Ovary (tissue), 9 donors: Measurements from ENCODE around the gene RPL3. TPM values are rescaled to one million over a fixed set of nuclear protein-coding genes. Genes with fewer than 3 reads are reported as not detected.

Source experiments
- DNase-seq, 5 donors: peaks; one replicate each; pipeline ENCODE4 v3.0.0-alpha.2; 2019 to 2020
- H3K27ac ChIP-seq, 2 donors: fragments of 200-600 bp; one replicate each; pipeline versions ENCODE4 v1.5.1 to v1.8.0; 2019 to 2022
- H3K27me3 ChIP-seq: fragments of 200-600 bp; one replicate; pipeline ENCODE4 v1.8.0; 2022
- H3K36me3 ChIP-seq: fragments of 200-600 bp; sonication (generic); one replicate; pipeline ENCODE4 v1.5.1; 2019
- H3K4me1 ChIP-seq: one replicate; pipeline ENCODE4 v1.8.1; 2013; ENCODE audit warnings: mild to moderate bottlenecking, moderate library complexity; ENCODE audit not compliant: insufficient read depth
- H3K4me3 ChIP-seq: fragments of 200-600 bp; sonication (generic); one replicate; pipeline ENCODE4 v1.5.1; 2017
- H3K9me3 ChIP-seq, 2 donors: fragments of 200-600 bp in 1 of 2; sonication (generic) in 1 of 2; one replicate each; pipeline versions ENCODE4 v1.5.1 to v1.8.1; 2013 to 2019; ENCODE audit warnings: mild to moderate bottlenecking in 1 of 2, moderate library complexity in 1 of 2
- EP300 ChIP-seq: sonication (generic); formaldehyde crosslinking; IDR thresholded peaks from one replicate; pipeline ENCODE4 v1.6.1; 2017; ENCODE audit warnings: antibody characterized with exemption
- POLR2A ChIP-seq: fragments of 450-650 bp; IDR thresholded peaks from one replicate; pipeline ENCODE4 v1.6.1; 2017; ENCODE audit warnings: antibody characterized with exemption, mild to moderate bottlenecking, moderate library complexity
- WGBS, 3 donors: extraction: QIAGEN DNeasy Blood & Tissue Kit in 1 of 3; methylation state at CpG; one replicate each; pipeline versions ENCODE4 v1.1.5 to v1.1.7; 2013 to 2017; 5-methylcytosine and 5-hydroxymethylcytosine counted together
- intact Hi-C, 4 donors: fragments of 100-400 bp; cut with DNase I; formaldehyde crosslinking; loops; one replicate each; pipeline versions ENCODE4 v1.11.0 to v1.15.1; 2022 to 2023
- polyA plus RNA-seq, 2 donors: library from polyadenylated mRNA; stranded (reverse); fragments of 200-250 nt in 1 of 2; fragments of 350-450 nt in 1 of 2; fragmentation: Illumina TruSeq in 1 of 2; extraction: RNeasy Lipid Tissue Mini Kit (QIAGEN cat#74804) in 1 of 2; gene quantifications; one replicate each; pipeline ENCODE4 v1.2.3, GENCODE V29; 2013 to 2014
- total RNA-seq, 7 donors: library from RNA; depleted of rRNA in 2 of 7; stranded (reverse); fragments of >200 nt in 2 of 7; fragmentation: NEBNext Ultra II Directional in 3 of 7; extraction: Animal tissue kit (Norgen Biotek cat#: 25700) in 3 of 7; gene quantifications; one replicate each; pipeline versions ENCODE4 v1.1.0 to v1.2.4, GENCODE V29; 2016 to 2023
- TF ChIP-seq, protein P1 (sequence below), 3 donors: fragments of 450-650 bp in 2 of 3; fragments of 200-600 bp in 1 of 3; IDR thresholded peaks; one replicate each; pipeline versions ENCODE4 v1.5.1 to v1.8.0; 2016 to 2022; ENCODE audit warnings: antibody characterized with exemption in 3 of 3, mild to moderate bottlenecking in 1 of 3
- donor health status: DM: no; HTN: no; CAD: no; lungs with moderate emphysema.
- donor health status: DM: no; HTN: no; CAD: no.
- donor health status: Bipolar disorder and iron deficiency.
- donor health status: DM: yes; HTN: yes; CAD: no.
- donor health status: DM: no; HTN: no; CAD: no.
- donor health status: DM: yes; HTN: yes; CAD: no.

Gene RPL3
- total and polyA plus RNA-seq, 9 donors = 3,441 to 7,258 (median 4,727) TPM

DNA sequence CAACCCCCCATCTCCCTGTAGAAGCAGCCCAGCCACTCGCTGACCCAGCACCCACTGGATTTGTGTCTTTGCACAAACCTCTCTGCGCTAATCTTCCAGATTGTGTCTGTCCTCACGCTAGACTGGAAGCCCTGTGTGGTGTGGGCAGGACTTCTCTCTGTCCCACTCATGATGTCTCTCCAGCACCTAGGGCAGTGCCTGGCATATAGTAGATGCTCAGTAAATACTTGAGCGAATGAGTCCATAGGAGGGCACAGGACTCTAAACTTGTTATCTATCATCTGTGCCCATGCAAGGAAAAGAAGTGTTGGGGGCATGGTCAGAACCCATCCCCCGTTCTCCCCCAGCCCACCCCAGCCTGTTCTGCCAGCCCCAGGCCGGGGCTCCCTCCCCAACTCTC lies 22.9 kb downstream of the RPL3 start:
- no peak overlapping the region for H3K4me3 ChIP-seq
- no peaks in the 10 kb centered on the region for H3K36me3 ChIP-seq
- H3K27me3 ChIP-seq = no peaks in the 10 kb centered on the region
- DNase-seq = no peak
- TF ChIP-seq, protein P1, sequence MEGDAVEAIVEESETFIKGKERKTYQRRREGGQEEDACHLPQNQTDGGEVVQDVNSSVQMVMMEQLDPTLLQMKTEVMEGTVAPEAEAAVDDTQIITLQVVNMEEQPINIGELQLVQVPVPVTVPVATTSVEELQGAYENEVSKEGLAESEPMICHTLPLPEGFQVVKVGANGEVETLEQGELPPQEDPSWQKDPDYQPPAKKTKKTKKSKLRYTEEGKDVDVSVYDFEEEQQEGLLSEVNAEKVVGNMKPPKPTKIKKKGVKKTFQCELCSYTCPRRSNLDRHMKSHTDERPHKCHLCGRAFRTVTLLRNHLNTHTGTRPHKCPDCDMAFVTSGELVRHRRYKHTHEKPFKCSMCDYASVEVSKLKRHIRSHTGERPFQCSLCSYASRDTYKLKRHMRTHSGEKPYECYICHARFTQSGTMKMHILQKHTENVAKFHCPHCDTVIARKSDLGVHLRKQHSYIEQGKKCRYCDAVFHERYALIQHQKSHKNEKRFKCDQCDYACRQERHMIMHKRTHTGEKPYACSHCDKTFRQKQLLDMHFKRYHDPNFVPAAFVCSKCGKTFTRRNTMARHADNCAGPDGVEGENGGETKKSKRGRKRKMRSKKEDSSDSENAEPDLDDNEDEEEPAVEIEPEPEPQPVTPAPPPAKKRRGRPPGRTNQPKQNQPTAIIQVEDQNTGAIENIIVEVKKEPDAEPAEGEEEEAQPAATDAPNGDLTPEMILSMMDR (IDR thresholded peaks at IDR 0.05) = no peak
- TF ChIP-seq POLR2A (no peak), EP300 (no peak)
- H3K4me1 ChIP-seq = peaks cover 26% of the 10 kb centered on the region
- H3K27ac ChIP-seq = no peak overlapping the region
- intact Hi-C loops = loop anchor here in 1 of 4 donors (5.0 kb wide), 1 partner anchor 114 kb away; no protein-coding TSS in a partner anchor
- 74 to 81% (median 76%) methylated on average over 6 of the region's 6 CpGs for WGBS, 3 donors
- no peaks in the 10 kb centered on the region for H3K9me3 ChIP-seq

DNA sequence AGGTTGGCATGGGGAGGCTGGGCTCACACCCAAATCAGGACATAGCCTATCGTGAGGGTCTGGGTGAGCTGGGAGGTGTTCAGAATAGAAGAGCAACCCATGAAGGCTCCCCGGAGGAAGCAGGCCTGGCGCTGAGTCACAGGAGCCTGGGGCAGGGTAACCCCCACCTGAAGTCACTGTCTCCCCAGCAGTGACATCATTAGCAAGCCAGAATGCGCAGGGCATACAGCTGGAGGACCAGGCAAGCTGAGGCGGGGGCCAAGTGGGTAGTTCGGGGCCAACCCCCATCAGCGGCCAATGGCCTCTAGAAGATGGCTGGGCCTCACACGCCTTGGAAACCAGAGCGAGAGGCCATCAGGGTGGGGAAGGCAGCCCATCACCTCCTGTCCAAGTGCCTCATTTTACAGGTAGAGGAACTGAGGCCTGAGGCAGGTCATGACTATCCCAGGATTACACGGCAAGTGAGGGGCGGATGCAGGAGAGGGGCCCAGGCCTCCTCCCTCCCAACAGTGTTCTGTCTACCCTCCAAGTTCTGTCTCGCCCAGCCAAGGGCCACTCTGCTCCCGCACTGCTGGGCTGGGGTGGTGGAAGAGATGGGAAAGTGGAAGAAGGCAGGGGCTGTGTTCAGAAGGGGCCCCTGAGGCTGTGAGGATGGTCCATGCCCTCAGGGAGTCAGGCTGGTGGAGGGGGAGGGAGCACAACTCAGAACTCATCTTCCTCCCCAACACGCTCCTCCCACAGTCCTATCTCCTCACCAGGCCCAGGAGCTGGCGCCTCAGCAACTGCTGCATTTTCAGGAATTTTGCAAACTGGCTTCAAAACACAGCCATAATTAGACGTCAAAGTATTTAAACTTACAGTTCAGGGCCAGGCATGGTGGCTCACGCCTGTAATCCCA lies 24.6 kb downstream of the RPL3 start:
- WGBS, 3 donors = 78 to 83% (median 82%) methylated on average over 17 of the region's 17 CpGs
- DNase-seq = no peak
- Histone ChIP-seq H3K27me3 (no peaks in the 10 kb centered on the region), H3K4me3 (no peak overlapping the region), H3K36me3 (no peaks in the 10 kb centered on the region), H3K9me3 (no peaks in the 10 kb centered on the region), H3K4me1 (peaks cover 21% of the 10 kb centered on the region), H3K27ac (no peak overlapping the region)
- TF ChIP-seq POLR2A (no peak), EP300 (no peak)
- TF ChIP-seq, protein P1 (IDR thresholded peaks at IDR 0.05) = no peak
- intact Hi-C loops = loop anchor here in 1 of 4 donors (5.0 kb wide), 1 partner anchor 113 kb away; no protein-coding TSS in a partner anchor

DNA sequence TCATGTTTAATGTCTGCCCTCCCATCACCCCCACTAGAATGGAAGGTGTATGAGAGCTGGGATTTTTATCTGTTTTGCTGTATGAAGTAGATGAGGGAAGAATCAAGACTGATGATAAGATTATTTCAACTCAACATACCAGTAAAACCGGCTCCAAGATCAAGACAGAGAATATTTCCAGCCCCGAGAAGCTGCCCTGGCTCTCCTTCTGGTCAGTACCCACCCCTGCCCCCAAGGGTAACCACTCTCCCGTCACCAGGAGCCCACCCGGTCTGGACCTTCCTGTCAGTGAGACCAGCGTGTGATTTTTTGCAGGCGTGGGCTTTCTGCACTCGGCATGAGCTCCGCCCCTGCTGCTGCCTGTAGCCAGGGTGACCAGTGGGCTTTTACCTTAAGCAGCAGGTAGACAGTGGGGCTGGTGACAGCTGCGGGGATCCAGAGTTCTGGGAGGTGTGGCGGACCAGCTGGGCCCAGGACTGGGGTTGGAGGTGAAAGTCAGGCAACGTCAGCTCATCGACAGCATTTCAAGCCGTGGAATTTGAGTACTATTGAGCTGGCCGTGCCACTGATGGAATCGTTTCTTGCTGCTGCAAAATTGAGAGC lies 25.6 kb downstream of the RPL3 start:
- 87 to 94% (median 89%) methylated on average over 15 of the region's 15 CpGs for WGBS, 3 donors
- H3K27me3 ChIP-seq = no peaks in the 10 kb centered on the region
- no peaks in the 10 kb centered on the region for H3K9me3 ChIP-seq
- no peak overlapping the region for H3K4me3 ChIP-seq
- H3K36me3 ChIP-seq = no peaks in the 10 kb centered on the region
- DNase-seq = no peak
- H3K4me1 ChIP-seq = peaks cover 20% of the 10 kb centered on the region
- no peak overlapping the region for H3K27ac ChIP-seq
- intact Hi-C loops = no loop called here
- TF ChIP-seq EP300 (no peak), POLR2A (no peak)
- TF ChIP-seq, protein P1 (IDR thresholded peaks at IDR 0.05) = no peak

DNA sequence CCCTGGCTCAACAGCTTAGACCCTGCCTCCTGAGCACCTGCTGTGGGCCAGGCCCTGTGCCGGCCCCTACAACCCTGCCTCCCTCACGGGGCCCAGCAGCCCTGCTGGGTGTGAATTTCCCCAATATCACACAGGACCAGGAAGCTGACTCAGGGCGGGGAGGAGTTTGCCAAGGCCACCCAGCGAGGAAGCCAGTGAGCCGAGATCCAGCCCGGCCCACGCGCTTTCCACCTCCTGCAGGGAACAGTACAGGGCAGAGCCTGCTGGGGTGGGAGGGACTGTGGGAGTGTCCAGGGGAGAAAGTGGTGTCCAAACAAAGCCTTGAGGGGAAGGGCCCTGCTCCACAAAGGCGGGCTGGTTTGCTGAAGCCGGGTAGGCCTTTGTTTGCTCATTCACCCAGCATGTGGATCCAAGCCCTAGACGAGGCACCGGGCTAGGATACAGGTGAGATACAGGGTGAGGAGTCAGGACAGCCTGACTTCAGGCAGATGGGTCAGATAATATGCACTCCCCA lies 26.8 kb downstream of the RPL3 start:
- Histone ChIP-seq H3K9me3 (no peaks in the 10 kb centered on the region), H3K27me3 (no peaks in the 10 kb centered on the region), H3K4me3 (no peak overlapping the region), H3K27ac (peak overlapping the region in 1 of 2 donors; percentile 41), H3K4me1 (peaks cover 14% of the 10 kb centered on the region), H3K36me3 (no peaks in the 10 kb centered on the region)
- 4 to 15% (median 13%) methylated on average over 12 of the region's 12 CpGs for WGBS, 3 donors
- intact Hi-C loops = no loop called here
- peak; percentile 86 to 95 (median 93) for DNase-seq
- TF ChIP-seq, protein P1 (IDR thresholded peaks at IDR 0.05) = no peak
- TF ChIP-seq EP300 (no peak), POLR2A (no peak)
